HG02759 (cell line): ENCODE measurements around the gene LZTFL1.

Source experiments
- ATAC-seq: cut with Tn5 transposase; IDR thresholded peaks from one replicate; pipeline ENCODE4 v1.9.1; 2021; ENCODE audit warnings: mild to moderate bottlenecking, moderate library complexity; ENCODE audit not compliant: unreplicated experiment

The LZTFL1 gene

DNA sequence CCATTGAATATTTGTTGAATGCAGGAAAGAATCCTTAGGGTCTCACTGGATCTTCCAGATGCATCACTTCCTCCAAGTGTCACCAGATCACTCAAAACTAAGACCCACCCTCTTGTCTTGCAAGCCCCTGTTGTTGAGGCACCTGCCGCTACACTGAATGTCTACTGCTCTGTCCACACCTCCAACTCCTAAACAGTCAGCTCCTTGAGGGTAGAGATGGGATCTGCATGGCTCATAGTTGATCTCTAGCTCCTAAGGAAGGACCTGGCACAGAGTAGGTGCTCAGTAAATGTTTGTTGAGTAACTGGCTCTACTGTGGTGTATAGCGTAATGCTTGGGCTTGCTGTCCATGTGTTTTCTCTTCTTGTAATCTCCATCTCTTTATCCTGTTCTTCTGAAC is 54.4 kb downstream of the LZTFL1 start:
- no peak for ATAC-seq

DNA sequence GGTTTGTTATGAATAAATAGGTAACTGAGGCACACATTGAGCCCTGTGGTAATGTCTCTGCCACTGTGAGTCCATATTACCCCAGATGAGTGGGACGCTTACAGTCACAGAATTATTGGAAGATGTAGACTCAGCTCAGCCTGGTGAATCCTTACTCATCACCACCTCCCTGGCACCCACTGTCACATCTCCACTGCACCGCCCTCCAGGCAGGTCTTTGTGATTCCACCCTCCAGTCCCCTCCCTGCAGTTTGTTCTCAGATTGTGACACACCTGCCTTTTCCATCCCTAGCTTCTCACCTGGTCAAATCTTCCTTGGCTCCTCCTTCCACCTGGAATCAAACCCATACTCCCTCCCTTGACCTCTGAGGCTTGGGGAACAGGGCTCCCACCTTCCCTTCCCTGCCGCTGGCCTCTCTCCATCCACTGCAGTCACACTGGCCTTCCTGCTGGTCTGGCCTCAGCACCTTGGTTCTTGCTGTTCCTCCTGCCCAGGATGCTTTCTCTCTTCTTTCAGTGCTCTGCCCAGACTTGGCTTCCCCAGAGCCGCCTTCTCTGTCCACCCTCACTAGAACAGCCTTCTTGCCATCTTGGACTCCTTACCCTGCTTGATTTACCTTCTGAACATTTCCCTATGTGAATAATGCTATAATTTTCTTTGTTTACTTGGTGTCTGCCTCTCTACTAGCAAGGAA is 55.0 kb downstream of the LZTFL1 start:
- ATAC-seq = no peak

DNA sequence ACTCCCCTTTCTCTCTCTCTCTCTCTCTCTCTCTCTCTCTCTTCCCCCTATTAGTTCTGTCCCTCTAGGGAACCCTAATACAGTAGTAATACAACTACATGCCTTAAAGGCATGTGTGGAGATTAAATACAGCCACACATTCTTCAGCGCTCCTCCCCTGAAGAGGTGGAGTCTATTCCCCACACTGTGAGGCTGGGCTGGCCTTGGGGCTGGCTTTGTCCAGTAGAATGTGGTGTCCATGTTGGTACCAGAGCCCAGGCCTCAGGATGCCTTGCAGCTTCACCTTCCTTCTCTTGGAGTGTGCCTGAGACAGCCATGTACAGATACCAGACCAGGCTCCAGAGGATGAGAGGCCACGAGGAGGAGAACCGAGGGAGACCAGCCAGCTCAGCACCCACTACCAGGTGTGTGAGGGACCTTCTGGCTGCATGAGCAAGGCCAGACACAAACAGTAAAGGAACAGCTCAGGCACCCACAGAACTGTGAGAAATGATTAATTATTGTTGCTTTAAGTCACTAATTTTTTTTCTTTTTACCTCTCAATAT is 56.2 kb downstream of the LZTFL1 start:
- no peak for ATAC-seq

DNA sequence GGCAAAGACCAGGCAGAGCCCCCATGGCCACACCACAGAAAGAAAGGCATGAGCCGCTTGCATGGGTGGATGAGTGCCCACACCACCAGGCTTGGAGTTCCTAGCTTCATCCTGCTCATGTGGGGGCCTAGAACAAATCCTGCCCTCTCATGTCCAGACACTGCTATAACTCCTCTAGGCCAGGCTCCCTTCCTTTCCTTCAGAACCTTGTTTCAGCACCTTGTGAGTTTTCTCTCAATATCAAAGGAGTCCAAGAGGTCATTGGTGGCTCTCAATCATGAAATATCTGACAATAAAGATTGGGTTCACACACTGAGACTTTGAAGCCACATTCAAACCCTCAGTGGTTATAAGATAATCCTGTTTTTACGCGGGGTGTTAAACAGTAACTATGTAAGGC is 58.3 kb downstream of the LZTFL1 start:
- ATAC-seq = no peak

DNA sequence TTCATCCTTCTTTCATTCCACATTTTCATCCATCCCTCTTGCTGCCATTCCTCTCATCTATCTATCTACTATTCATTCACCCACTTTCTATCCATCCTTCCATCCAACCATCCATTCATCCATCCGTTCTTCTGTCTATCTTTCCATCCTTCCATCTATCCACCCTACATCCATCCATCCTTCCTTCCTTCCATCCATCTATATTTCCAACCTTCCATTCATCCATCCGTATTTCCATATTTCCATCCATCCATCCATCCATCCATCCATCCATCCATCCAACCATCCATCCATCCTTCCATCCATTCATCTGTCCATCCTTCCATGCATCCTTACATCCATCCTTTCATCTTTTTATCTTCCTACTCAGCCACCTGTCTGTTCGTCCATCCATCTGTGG is 59.5 kb downstream of the LZTFL1 start:
- ATAC-seq = no peak

DNA sequence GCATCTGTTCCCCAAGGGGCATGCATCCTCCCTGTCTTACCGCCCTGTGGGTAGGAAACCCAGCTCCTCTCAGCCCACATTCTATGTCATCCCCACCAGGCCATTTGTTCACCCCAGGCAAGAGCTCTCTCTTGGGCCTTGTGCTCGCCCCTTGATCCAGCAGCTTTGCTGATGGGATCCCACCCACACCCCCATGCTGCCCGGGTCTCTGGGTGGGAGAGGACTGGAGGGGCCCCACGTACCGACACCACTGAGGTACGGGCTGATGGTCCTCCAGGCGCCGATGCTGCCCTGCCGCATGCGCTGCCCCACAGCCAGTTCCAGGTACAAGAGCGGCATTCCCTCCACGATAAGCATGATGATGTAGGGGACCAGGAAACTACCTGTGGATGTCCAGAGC is 60.1 kb downstream of the LZTFL1 start:
- ATAC-seq = no peak

DNA sequence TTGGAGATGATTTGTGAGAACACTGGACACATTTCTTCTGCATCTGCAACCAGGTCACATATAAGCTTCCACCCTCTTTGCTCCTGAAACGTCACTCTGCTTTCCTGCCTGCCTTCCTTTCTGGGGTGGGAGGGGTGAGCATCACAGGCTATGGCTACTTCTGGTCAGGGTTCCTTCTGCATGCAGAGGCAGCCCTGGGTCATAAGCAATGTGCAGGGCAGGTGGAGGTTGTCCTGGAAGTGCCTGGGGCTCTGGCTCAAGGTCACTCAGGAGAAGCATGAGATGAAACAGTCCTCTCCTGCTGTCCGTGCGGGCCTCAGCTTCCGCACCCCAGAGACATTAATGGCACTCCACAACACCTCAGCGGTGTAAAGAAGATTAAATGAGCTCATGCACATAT is 60.6 kb downstream of the LZTFL1 start:
- no peak for ATAC-seq

DNA sequence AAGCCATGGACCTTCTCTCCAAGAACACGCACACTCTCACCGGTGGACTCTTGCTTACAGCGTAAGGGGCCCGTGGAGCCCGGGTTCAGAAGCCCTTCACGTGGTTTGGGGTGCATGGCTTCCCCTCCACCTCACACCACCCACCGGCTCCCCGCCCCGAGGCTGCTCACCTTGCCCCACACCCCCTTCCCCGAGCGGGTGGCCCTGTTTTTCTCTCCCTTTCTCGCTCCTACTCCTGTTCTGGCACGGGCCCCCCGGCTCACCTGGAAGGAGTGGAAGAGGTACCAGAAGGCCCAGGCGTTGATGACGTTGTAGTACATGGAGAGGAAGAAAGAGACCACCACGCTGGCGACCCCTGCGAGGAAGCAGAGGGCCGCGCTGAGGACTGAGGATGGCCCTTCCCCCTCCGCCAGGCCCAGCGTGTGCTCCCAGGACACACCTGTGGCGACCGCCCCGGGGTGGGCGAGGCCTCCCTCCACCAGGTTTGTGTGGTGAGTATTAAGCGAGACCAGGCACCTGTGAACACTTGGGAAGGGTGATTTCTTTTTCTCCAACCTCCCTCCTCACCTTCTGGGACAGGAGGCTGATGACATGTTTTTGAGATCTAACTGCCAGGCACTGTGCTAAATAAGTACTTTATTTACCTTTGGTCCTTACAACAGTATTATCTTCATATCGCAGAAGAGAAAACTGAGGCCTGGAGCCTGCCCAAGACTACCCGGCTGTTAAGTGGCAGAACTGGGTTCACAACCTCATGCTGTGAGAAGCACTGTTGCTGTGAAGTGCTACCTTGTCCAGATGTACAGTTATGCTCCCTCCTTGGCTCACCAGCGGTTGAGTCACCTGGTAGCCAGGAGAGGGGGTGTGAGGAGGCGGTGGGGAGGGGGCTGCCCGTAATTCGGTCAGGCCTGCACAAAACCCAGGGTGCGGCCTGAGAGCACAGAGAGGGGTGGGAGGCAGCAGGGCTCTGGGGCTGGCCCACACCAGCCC is 61.9 kb downstream of the LZTFL1 start:
- no peak for ATAC-seq

DNA sequence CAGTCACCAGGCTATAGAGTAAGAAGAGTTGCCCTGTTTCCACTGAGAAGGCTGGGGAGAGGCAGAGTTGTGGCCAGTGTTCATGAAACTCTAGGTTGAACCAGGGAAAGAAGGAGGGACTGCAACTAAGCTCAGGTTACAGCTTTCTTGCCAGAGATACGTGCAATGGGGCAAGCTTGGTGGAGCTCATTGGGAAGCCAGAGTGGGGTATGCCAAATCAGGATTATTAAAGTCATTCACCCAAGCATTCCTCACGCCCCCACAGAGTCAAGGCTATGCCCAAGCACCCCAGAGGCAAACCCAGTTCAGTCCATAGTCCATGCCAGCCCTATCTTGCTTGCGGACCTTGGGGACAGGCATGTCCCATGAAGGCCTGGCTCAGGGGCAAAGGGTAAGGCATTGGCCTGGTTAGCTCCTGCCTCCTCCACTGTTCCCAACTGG is 63.1 kb downstream of the LZTFL1 start:
- no peak for ATAC-seq

DNA sequence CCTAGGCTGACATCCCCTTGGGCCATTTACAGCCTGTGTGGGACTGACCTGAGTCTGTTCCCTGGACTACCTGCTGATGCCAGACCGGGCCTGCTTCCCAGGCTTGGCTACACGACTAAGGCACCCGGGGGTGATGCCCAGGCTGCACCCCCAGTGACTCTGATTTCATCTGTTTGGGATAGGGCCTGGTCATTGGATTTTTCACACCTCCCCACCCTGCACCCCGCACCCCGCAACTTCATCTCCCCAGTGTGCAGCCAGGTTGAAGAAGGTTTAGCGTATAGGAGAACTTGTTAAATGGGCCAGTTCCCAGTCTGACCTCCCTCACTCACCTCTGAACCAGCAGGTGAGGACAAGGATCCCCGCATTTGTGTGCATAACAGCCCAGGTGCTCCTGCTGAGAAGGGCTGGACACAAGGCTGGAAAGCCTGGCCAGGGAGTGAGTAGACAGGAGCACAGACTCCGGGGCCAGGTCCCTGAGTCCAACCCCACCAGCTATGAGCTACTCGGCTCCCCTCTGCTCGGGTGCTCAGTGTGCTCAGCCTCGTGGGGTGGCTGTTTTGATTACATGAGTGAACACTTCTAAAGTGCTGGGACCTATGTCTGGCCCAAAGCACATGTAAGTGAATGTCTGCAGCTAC is 64.1 kb downstream of the LZTFL1 start:
- ATAC-seq = no peak

DNA sequence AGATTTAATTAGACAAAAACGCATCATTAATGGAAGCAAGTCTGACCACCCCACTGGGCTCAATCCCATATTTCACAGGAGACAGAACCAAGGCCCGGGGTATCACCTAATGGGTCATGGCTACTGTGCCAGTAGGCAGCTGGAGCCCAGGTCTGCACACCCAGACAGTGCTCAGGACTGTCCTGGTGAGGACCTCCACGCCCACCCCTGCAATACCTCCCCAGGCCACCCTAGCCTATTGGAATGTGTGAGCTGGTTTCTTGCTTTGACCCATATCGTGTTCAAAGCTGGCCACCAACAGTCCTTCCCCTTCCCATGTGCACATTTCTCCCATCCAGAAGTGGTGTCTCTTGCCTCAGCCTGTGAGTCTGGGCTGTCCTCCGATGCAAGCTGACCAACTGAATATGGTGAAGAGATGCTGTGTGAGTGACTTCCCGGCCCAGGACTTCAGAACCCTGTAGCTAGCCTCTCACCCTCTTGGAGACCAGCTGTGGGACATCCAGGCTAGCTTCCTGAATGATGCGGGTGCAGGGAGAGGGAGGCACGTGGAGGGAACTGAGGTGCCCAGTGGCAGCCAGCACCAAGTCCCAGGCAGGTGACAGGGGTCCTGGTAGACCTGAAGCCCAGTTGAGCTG is 64.7 kb downstream of the LZTFL1 start:
- no peak for ATAC-seq

DNA sequence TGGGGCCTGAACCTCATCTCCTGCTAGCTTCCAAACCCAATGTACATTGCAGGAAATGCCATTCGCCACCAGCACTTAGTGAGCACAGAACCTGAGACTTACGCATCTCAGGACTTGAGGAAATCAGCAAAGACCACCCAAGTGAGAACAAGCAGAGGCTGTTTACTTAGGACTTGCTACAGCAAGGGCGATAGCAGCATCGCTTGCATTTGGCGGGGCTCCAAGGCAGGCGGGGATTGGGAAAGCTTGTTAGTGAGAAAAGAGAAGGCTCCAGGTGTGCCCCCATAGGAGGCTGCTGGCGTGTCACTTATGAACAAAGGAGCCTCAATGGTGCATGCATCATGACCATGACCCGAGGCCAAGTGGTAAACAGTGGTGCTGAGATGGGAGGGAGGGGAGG is 65.3 kb downstream of the LZTFL1 start:
- ATAC-seq = no peak

DNA sequence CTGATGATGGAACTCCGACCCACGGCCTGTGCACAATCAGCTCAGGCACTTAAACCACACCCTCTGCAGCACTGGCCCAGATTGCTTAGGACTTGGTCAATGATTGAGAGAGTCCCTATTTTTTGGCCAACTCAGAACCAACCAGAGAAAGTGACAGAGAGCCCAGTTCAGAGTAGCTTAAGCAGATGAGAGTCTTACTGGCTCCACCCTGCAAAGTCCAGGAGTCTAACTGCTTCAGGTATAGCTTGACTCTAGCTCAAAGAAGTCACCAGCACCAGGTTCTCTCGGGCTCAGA is 65.7 kb downstream of the LZTFL1 start:
- ATAC-seq = no peak

DNA sequence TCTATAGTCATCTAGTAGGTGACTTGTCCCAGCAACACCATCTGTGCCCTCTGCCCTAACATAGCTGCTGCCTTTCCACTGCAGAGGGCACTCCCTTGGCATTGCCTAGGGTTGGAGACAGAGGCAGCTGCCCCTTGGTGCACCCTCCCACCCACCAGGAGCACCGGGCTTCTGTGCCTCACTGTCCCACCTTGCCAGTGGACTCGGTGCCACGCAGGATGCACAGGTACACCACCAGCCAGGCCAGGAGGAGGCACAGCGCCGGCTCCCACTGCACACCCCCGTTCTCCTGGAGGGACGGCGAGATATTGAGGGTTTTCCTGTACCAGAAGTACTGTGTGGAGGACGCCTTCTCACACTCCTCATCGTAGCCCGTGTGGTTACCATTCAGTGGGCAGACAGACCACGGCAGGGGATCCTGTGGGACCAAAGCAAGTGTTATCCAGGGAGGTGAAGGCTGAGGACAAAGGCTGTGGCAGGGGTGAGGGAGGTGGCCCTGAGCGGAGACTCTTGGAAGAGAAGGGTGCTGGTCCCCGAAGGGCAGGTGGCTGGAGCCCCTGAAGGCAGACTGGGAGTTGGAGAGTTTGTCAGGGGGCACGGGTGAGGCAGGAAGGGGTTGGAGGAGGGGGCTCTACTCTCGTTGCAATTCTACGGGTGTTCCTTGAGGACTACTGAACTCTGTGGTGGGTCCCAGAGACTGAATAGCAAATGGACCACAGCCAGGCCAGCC is 66.2 kb downstream of the LZTFL1 start:
- no peak for ATAC-seq

DNA sequence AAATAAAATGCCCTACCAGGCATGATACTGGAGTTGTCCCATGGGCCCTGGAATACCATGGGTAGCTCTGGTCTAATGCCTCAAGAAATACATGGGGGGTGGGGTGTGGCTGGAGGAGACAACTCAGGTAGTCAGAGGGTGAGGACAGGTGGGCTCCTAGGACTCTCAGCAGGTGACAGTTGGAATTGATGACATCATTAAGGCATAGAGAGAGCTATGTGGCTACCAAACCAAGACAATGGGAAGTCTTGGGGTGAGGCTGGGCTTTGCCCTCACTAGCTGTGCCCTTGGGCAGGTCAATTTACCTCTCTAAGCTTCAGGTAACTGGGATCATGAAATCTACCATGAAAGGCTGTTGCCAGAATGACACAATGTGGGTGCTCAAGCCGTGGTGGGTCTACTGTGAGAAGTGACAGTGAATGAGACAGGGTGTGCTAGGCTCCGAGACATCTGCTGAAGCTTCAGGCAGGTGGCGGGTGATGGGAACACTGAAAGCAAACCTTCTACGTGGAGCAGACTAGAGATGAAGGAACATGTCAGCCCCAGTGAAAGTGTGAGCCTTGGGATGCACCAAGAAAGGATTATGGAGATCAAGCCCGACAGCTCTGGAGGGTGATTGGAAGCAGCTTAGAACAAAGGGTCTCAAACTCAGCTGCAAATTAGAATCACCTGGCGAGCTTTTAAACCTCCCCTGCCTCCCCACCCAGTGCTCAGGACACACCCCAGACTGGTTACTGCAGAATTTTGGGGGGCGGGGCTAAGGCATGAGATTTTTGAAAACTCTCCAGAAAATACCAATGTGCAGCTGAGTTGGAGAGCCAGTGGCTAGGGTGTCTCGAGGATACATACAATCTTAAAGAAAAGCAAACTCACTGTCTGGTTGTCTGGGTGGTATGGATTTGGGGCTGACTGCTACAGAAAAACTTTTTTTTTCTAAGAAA is 67.1 kb downstream of the LZTFL1 start:
- no peak for ATAC-seq

DNA sequence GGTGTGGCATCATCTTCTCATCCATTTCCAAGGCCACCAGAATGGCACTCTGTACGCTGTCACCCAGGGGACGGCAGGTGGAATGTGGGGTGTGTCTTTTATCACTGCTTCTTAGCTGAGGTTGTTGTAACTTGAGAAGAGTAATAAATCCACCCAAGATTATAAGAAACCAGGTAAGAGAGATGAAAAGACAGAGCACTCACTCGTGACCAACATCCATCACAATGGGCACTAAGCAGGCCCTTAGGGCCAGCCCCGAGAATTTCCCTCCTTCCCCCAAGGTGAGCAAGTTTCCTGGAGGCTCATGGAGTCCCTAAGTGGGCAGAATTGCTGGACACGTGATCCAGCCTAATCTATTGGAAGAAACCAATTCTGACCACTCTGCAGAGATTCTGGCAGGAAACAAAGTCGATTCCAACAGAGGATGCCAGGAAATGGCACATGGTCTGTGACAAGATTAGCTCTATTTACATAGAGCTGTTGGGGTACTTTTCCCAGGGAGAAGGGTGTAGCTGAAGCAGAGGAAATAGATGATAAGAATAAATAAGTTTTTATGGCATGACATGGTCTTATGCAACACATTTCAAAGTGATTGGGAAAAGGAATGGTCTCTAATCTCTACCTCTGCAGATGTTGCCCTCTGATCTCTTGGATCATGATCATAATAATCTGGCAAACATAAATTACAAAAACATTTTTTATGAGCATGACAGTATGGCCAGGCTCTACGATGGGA is 68.0 kb downstream of the LZTFL1 start:
- ATAC-seq = no peak
